GM18951 (cell line): ENCODE data around the gene MED8.
"Not testable (repeated sequence)": the region's sequence is repeated elsewhere in the genome, so short reads cannot be mapped to it uniquely, and the experiment has no call there.

Experiments
- POLR2A ChIP-seq: IDR thresholded peaks from 4 replicates; pipeline ENCODE4 v1.6.1; 2011; ENCODE audit warnings: mild to moderate bottlenecking; ENCODE audit not compliant: insufficient read length, insufficient read depth; ENCODE audit errors: extremely low read depth
- in situ Hi-C: fragments of 300-500 bp; cut with MboI; formaldehyde crosslinking; loops from one replicate; pipeline ENCODE4 v1.12.0; 2022; ENCODE audit warnings: low sequenced_read_pairs, mixed read lengths, inconsistent platforms; ENCODE audit not compliant: unreplicated experiment

Gene MED8

DNA sequence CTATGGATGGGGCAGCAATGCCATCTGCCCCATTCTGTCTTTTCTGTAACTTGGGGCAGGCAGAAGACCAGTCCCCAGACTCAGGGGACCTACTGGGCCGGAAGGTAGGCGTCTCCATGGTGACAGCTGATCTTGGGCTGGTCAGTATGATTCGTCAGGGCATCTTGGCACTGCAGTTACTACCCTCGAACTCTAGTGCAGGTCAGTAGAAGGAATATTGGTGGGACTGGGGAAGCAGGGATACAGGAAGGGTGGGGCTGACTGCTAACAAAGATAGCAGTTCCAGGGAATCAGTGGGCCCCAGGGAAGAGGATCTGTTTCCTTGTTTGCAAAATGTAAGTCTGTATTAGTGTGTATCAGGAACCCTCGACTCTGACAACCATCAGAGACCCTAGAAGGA is 26.3 kb upstream of the MED8 start:
- no peak for TF ChIP-seq POLR2A
- in situ Hi-C loops, result no loop called here

DNA sequence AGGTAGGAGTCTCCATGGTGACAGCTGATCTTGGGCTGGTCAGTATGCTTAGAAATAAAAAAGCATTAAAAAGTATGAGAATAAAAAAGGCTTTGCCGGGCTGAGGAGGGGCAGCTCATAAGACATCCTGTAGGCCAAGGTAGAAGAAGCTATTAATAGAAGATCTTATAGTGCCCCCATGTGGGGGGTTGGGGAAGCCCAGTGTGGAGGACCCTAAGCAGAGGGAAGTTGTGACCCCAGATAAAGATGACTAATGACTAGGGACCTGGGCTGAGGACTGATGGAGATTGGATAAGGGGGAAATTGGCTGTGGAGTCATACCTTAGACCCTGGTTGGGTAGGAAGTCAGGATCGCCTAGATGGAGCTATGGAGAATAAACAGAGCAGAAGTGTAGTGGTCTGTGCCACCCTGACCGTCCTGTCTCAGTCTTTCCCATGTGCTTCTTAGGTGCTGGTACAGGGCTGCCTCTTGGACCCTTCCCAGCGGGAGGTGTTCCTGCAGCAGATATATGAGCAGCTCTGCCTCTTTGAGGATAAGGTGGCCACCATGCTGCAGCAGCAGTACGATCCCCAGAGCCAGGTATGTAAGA is 25.1 kb upstream of the MED8 start:
- no peak for TF ChIP-seq POLR2A
- in situ Hi-C loops, result loop anchor here (5.0 kb wide), 1 partner anchor 187 kb away; no protein-coding TSS in a partner anchor

DNA sequence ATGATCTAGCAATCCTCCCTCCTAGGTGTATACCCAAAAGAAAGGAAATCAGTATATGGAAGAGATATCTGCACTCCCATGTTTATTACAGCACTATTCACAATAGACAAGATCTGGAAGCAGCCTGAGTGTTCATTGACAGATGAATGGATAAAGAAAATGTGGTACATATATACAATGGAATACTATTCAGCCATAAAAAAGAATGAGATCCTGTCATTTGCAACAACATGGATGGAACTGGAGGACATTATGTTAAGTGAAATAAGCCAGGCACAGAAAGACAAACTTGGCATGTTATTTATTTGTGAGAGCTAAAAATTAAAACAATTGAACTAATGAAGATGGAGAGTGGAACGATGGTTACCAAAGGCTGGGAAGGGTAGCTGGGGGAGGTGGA is 23.8 kb upstream of the MED8 start:
- in situ Hi-C loops, result loop anchor here (5.0 kb wide), 1 partner anchor 186 kb away; no protein-coding TSS in a partner anchor

DNA sequence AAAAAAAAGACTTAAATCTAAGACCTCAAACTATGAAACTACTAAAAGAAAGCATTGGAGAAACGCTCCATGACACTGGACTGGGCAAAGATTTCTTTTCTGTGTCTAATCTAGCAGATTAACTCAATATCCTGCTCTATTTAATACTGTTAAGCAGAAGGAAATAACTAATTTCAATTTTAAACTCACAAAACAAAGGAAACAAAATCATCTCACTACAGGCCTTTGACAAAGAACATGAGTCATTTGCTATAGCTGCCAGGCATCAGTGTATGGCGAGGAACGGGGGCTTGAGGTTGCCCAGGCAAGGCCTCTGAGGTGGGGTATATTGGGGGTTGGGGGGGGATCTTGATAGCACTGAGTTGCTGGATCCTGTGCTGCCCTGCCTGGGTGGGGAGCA is 21.0 kb upstream of the MED8 start:
- TF ChIP-seq POLR2A, result no peak
- in situ Hi-C loops, result loop anchor here (5.0 kb wide), 1 partner anchor 183 kb away; no protein-coding TSS in a partner anchor

DNA sequence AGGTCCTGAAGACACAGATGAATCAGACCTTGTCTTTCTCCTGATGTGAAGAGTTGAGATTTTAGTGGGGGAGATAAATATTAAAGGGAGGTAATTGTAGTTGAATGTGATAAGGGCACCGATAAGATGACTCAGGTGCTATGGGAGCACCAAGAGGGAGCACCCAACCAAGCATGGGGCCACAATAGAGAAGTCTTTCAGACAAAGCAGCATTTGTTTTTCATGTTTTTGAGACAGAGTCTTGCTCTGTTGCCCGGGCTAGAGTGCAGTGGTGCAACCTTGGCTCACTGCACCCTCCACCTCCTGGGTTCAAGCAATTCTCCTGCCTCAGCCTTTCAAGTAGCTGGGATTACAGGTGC is 16.3 kb upstream of the MED8 start:
- in situ Hi-C loops, result no loop called here

DNA sequence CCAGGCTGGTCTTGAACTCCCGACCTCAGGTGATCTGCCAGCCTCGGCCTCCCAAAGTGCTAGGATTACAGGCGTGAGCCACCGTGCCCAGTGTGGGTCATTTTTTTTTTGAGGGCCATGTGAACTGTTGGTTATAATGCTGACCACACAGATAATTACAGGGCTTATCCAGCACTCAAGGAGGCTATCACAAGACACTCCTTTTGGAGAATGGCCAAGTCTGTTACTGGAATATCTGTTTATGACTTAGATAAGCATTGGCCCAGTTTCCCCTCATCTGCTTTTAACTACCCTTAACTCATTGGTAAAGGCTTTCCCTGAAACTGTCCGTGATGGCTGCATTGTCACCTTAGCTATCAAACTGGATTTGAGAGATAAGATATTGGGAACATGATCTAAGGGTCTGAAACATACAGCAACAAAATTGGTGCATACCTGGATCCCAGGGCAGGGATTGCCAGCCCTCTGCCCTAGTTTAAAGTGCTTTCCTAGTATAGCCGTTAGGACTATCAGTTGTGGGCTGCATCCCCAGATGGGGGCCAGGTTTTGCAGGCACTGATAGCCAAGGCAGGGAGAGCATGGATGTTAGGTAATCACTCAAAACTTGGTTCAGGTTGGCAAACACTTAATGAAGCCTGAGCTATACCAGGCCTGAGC is 15.7 kb upstream of the MED8 start:
- TF ChIP-seq POLR2A, result no peak
- in situ Hi-C loops, result no loop called here

More for the DNA sequence above, 16.3 kb upstream of the MED8 start:
- TF ChIP-seq POLR2A, result no peak

DNA sequence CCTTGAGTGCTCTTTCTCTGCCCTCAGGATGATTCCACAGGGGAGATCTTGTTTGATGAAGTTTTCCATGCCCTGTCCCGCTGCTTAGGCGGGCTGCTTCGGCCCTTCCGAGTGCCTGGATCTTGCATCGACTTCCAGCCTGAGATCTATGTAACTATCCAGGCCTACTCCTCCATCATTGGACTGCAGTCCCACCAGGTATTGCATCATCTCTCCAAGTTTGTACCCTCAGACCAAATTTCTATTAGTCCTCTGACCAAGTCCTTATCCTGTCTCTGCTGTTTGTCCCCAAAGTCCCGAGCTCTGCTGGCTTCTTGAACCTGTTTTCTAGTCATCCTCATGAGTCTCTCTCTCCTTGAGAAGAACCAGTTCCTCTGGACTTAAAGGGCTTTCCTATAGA is 14.8 kb upstream of the MED8 start:
- in situ Hi-C loops, result no loop called here
- no peak for TF ChIP-seq POLR2A

DNA sequence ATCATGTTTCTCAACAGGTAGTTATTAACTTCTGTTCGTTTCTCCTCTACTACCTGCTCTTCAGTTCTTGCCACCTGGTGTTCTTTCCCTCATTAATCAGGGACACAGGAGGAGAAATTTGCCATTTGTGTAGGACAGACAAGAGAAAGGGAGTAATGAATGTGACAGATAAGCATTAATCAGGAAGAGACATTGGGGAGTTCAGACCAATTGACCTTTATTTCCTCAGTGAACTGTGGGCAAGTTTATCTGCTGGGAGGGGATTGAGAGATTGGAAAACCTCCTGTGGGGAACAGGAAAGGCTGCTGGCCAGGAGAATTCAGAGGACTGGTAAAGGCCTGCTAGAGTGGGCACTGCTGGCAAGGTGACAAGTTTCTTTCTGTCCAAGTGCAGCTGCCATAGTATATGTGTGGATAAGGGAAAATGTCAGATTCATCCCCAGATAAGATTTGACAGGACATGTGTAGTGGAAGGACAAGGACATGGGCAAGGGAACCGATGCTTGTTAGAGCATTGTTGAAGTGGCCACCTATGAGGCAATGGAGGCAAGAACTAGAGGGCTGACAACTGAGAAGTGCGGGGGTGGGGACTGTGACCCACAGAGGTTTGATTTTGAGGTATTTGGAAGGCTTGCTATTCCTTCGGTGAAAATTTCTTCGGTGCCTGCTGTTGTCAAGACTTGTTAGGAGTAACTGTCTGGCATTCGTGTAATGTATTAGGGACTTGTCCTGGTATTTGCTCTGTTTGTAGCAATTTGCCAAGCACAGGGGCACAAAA is 12.7 kb upstream of the MED8 start:
- TF ChIP-seq POLR2A, result no peak
- in situ Hi-C loops, result no loop called here

DNA sequence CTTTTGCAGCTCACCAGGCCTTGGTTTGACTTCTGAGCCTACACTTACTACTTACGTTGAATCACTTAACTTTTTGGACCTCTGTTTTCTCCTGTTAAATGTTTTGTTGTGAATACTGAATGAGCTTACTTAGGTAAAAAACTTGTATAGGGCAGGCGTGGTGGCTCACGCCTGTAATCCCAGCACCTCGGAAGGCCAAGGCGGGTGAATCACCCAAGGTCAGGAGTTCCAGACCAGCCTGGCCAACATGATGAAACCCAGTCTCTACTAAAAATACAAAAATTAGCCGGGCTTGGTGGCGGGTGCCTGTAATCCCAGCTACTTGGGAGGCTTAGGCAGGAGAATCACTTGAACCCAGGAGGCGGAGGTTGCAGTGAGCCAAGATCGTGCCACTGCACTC is 10.8 kb upstream of the MED8 start:
- in situ Hi-C loops, result not testable (repeated sequence)

DNA sequence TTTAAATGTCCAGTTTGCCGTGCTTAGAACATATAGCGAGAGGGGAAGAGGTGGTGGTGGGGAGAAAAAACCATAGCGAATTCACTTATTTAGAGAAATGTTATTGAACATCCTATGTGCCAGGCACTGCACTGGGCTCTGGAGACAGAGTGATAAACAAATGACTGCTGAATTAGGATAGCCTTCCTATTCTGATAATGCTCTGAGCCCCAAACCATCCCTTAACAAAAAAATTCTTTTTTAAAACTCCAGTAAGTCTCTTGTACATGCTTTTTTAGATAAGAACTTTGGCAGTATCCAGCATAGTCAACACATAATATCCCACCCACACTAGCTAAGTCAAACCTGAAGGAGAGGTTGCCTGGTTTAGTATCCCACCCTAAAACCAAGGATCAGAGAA is 8.6 kb upstream of the MED8 start:
- in situ Hi-C loops, result no loop called here
- no peak for TF ChIP-seq POLR2A

DNA sequence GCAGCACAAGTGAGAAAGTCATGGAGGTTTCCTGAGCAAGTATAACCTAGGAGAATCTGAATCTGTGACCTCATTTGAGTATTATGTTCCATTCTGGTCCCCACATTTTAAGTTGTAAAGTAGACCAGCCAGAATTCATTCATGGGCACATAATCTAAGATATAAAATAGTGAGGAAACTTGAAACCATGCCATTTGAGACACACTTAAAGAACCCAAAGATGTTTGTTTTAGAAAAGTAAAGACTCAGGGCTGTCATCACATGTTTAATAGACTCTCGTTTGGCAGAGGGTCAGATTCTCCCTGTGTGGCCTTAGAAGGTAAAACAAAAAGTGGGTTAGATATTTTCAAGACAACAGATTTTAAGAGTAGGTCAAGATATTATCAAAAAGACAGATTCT is 6.5 kb upstream of the MED8 start:
- in situ Hi-C loops, result no loop called here
- TF ChIP-seq POLR2A, result no peak

DNA sequence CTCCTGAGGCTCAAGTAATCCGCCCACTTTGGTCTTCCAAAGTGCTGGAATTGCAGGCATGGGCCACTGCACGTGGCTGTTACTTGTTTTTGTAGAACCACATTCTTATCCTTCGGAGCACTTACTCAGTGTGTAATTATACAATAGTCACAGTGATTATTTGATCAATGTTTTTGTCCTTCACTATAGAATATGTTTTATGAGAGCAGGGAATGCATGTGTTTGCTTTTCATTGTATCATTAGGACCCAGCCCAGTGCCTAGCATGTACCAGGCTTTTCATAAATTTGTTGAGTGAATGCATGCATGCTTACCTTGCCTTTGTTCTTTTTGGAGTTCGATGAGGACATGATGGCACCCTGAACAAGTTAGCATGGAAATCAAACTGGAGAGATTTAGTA is 5.9 kb upstream of the MED8 start:
- TF ChIP-seq POLR2A, result no peak

DNA sequence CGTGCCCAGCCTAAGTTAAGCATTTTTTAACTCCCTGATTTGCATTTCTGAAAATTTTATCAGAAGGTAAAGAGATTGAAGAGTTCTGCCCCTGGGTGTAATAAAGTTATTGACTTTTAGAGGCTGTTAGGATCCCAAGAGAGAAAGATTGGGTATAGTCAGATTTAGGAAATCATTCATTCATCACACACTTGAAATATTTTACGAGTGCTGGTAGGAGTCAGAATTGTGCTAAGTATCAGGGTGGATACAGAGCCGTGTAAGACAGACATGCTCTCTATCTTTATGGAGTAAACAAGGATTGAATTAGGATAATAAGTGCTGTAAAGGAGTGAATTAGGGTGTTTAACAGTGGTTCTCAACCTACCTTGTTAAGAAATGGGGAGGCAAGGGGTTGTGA is 3.1 kb upstream of the MED8 start:
- in situ Hi-C loops, result no loop called here
- TF ChIP-seq POLR2A, result no peak

More for the DNA sequence above, 5.9 kb upstream of the MED8 start:
- in situ Hi-C loops, result no loop called here

DNA sequence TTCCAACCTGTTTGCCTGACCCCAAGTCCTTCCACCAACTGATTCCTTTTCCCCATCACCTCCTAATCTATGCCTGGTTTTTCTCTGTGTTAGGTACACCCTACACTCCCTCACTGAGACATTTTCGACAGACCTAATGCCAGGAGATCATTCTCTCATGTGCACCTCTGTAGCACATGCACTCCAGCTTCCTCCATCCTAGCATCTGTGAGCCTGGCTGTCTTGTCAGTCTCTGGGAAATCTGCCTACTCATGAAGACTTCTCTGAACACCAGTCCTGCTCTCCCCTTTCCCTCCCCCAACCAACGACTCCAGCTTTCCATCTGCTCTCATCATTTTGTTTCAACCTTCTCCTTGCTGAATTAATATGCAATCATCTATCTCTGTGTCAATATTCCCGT is 987 bp downstream of the MED8 start:
- in situ Hi-C loops, result no loop called here

More for the DNA sequence above, 987 bp downstream of the MED8 start:
- TF ChIP-seq POLR2A, result no peak
